ENCODE data around the gene GLT8D1.

The GLT8D1 gene

GRCh38 chr3:52670621-52671521 lies 34.7 kb downstream of the GLT8D1 start:
- H3K4me3 ChIP-seq (ENCODE audit: low read length) = no peak overlapping the region
- TF ChIP-seq CTCF (IDR thresholded peaks at IDR 0.05; ENCODE audit: insufficient read depth, low read depth, low read length, missing control alignments) = no peak
- peak; percentile 99 for DNase-seq (ENCODE audit: low read depth)

GRCh38 chr3:52663098-52663497 lies 42.5 kb downstream of the GLT8D1 start:
- no peak overlapping the region for H3K4me3 ChIP-seq (ENCODE audit: low read length)
- no peak for DNase-seq (ENCODE audit: low read depth)
- TF ChIP-seq CTCF (IDR thresholded peaks at IDR 0.05; ENCODE audit: insufficient read depth, low read depth, low read length, missing control alignments) = no peak

- no peak overlapping the region for H3K4me3 ChIP-seq (ENCODE audit: low read length)
- no peak for TF ChIP-seq CTCF (IDR thresholded peaks at IDR 0.05; ENCODE audit: insufficient read depth, low read depth, low read length, missing control alignments)
- DNase-seq (ENCODE audit: low read depth) = no peak
These were observed 45.5 kb downstream of the GLT8D1 start for GRCh38 chr3:52660046-52660445.

GRCh38 chr3:52655895-52656294 lies 49.7 kb downstream of the GLT8D1 start:
- no peak for DNase-seq (ENCODE audit: low read depth)
- TF ChIP-seq CTCF (IDR thresholded peaks at IDR 0.05; ENCODE audit: insufficient read depth, low read depth, low read length, missing control alignments) = no peak
- H3K4me3 ChIP-seq (ENCODE audit: low read length) = no peak overlapping the region

- H3K4me3 ChIP-seq (ENCODE audit: low read length) = no peak overlapping the region
- DNase-seq (ENCODE audit: low read depth) = no peak
- TF ChIP-seq CTCF (IDR thresholded peaks at IDR 0.05; ENCODE audit: insufficient read depth, low read depth, low read length, missing control alignments) = no peak
These were observed 54.0 kb downstream of the GLT8D1 start for GRCh38 chr3:52651592-52651991.

- DNase-seq (ENCODE audit: low read depth) = no peak
- no peak overlapping the region for H3K4me3 ChIP-seq (ENCODE audit: low read length)
- no peak for TF ChIP-seq CTCF (IDR thresholded peaks at IDR 0.05; ENCODE audit: insufficient read depth, low read depth, low read length, missing control alignments)
These were observed 55.2 kb downstream of the GLT8D1 start for GRCh38 chr3:52650439-52650838.

Measured in epithelial cell of esophagus (primary cell).